Measurements from ENCODE around the gene RCAN1.

- no peak for TF ChIP-seq CTCF (IDR thresholded peaks at IDR 0.05)
- no peak for TF ChIP-seq POLR2A (IDR thresholded peaks at IDR 0.05)
These were observed 15.3 kb downstream of the RCAN1 start for GRCh38 chr21:34599534-34600101.
